SK-N-SH (cell line): ENCODE measurements around the gene CIROP.

Experiments
- CTCF ChIP-seq: fragments of 200-600 bp; sonication (generic); IDR thresholded peaks from 2 replicates; pipeline ENCODE4 v1.6.1; 2017; ENCODE audit warnings: antibody characterized with exemption, mild to moderate bottlenecking, moderate library complexity
- MAX ChIP-seq: IDR thresholded peaks from 2 replicates; pipeline ENCODE4 v1.4.0; 2012; ENCODE audit warnings: low read depth
- RCOR1 ChIP-seq: fragments of 150-350 bp; IDR thresholded peaks from 2 replicates; pipeline ENCODE4 v1.6.1; 2017; ENCODE audit warnings: antibody characterized with exemption, low read length
- SIN3A ChIP-seq: IDR thresholded peaks from 2 replicates; pipeline ENCODE4 v1.6.1; 2012; ENCODE audit warnings: low read depth, mild to moderate bottlenecking, low read length, moderate library complexity, borderline replicate concordance
- USF2 ChIP-seq: fragments of 150-350 bp; IDR thresholded peaks from 2 replicates; pipeline ENCODE4 v1.6.1; 2017; ENCODE audit warnings: antibody characterized with exemption, low read length, low read depth, borderline replicate concordance

GRCh38 chr14:23147676-23148075 is 42.9 kb upstream of the CIROP start:
- TF ChIP-seq USF2, result no peak
- TF ChIP-seq RCOR1, result no peak
- no peak for TF ChIP-seq MAX
- no peak for TF ChIP-seq CTCF
- TF ChIP-seq SIN3A, result no peak
